GDM1 (cell line): ENCODE measurements around the gene DBNDD2.

Experiments
- DNase-seq: peaks from one replicate; lab custom pipeline; 2025; lab: John Stamatoyannopoulos, UW

Gene DBNDD2

DNA sequence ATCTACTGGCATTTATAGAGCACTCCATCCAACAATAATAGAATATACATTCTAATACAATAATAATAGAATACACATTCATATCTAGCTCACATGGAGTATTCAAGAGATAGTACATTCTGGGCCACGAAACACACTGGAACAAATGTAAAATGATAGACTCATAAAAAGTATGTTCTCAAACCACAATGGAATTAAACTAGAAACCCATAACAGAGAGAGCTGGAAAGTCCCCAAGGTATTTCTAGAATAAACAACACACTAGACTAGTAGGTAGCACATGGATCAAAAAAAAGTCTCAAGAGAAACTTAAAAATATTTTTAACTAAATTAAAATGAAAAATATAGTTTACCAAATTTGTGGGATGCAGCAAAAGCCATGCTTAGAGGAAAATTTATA is 20.8 kb upstream of the DBNDD2 start:
- DNase-seq = no peak

DNA sequence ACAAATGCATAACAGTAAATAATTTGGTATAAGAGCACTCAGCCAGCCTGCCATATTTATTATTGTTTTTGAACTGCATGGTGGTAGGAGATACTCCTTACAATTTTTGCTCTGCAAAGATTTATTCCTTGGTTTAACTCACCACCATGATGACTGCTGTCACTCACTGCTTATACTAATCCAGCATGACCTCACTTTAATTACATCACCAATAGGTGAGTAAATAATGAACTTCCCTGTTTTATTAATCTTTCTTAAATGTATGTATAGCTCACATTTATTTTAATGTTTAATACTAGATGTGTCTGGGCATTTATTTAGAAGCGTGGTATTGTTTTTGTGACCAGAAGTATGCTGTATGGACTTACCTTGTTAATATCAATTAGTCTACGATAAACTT is 17.2 kb upstream of the DBNDD2 start:
- DNase-seq = no peak

DNA sequence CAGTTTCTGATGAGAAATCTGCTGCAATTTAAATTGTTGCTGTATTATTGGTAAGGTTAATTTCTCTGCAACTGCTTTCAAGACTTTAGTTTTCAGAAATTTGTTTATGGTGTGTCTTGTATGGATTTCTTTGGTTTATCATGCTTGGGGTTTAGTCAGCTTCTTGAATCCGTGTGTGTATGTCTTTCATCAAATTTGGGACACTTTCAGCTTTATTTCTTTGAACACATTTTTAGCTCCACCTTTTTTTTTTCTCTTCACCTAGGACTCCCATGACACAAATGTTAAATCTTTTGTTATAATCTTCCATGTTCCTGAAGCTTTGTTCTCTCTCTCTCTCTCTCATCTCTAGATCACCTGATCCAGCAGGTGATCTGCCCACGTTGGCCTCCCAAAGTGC is 16.5 kb upstream of the DBNDD2 start:
- no peak for DNase-seq

DNA sequence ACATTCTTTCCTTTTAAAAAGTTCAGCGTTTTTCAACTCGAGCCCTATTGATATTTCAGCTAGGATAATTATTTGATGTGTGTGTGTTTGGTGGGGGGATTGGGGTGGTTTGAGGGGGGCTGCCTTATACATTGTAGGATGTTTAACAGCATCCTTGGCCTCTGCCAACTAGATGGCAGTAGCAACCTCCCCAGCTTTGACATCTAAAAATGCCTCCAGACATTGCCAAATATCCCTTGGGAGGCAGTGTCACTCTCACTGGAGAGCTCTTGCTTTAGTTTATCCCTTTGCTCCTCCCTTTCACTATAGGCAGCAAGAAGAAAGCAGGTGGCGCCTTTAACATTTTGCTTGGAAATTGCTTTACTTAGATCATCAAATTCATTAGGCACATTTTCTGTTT is 15.4 kb upstream of the DBNDD2 start:
- no peak for DNase-seq

DNA sequence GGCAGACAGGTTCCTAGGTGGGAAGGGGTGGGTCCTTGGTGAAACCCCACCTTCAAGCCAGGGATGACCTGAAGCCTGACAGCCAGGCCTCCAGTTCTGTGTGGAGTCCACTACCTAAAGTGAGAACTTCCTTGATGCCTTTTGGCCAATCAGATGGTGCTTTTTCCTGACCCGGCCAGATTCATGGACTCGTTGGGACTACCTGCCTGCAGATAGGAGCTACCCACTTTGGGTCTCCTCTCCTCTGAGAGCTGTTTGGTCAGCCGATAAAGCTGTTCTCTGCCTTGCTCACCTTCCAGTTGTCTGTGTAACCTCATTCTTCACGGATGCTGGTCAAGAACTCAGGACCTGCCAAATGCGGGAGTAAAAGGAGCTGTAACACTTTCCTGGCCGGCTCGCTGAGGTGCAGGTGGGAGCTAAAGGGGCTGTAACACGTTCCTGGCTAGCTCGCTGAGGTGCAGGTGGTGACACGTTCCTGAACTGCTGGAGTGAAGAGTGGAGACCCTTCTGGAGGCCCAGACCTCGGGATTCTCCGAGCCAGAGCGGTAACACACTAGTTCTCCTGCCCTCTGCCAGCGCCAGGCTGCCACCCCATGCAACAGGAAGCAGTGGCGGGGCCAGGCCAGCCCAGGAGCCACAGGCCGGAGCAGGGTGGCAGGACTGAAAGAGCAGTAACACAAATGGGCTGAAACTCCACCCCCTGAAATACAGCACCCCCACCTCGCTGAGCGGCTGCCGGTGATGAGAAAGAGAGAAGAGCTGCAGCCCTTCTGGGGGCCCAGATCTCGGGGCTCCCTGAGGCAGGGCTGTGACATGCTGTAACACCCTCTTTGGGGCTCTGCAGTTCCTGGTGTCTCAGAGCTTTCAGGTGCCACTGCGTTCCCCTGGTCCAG is 13.6 kb upstream of the DBNDD2 start:
- no peak for DNase-seq

DNA sequence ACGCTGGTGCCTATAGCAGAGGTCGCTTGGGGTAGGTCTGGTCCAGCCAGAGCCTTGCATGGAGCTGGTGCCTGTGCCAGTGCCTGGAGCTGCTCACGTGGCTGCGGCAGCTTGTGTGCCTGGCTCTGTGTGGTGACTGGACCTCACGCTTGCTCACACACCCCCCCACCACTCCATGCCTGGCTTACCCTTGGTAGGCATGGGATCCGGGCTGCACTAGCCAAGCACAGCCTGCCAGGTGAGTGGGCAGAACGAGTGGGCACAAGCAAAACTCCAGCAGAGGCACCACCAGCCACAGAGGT is 13.0 kb upstream of the DBNDD2 start:
- no peak for DNase-seq

DNA sequence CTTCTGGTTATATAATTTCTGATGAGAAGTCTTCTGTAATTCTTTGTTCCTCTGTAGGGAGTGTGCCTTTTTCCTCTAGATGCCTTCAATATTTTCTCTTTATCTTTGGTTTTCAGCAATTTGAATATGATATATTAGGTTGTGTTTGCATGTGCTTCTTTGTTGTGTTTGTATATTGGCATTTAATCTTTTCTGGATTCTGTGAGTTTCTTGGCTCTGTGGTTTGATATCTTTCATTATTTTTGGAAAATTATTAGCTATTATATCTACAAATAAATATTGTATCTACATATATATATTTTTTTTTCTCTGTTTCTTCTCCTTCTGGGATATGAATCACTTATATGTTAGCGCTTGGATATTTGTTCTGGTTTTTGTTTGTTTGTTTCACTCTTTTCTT is 9.1 kb upstream of the DBNDD2 start:
- DNase-seq = no peak

DNA sequence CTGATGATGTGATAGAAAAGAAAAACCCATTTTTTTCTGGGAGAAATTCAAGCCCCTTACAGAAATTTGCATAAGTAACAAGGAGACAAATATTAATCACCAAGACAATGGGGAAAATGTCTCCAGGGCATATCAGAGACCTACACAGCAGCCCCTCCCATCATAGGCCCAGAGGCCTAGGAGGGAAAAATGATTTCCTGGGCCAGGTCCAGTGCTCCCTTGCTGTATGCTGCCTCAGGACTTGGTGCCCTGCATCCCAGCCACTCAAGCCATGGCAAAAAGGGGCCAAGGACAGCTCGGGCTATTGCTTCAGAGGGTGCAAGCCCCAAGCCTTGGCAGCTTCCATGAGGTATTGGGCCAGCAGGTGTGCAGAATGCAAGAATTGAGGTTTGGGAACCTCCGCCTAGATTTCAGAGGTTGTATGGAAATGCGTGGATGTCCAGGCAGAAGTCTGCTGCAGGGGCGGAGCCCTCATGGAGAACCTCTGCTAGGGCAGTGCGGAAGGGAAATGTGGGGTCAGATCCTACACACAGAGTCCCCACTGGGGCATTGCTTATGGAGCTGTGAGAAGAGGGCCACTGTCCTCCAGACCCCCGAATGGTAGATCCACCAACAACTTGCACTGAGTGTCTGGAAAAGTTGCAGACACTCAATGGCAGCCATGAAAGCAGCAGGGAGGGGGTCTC is 7.6 kb upstream of the DBNDD2 start:
- DNase-seq = no peak

DNA sequence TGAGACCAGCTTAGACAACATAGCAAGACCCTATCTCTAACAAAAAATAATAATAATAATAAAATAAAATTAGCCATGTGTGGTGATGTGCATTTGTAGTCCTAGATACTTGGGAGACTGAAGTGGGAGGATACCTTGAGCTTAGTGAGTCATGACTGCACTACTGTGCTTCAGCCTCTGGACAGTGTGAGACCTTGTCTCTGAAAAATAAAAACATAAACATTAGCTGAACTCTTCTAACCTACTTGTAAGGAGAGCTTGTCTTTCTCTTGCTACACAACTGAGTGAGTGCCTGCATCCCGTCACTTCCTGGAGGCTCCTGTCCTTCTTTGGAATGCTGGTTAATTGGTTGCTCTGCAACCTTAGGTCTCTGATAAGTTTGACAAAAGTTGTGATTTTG is 5.1 kb upstream of the DBNDD2 start:
- DNase-seq = no peak

DNA sequence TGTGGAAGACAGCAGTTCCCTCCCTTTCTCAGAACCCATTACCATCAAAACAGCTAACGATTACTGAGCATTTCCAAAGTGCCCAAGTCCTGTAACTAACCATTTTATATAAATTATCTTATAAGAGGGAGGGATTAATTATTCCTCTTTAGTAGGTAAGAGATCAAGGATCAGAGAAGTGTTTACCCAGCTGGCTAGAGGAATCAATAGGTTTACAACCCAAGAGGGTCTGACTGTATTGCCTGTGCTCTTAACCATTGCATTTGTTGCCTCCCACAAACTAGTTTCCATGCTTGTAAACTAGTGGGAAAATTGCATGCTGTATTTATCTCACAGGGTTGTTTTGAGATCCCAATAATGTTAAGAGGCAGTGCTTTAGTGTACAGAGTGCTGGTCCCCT is 3.7 kb upstream of the DBNDD2 start:
- DNase-seq = no peak

DNA sequence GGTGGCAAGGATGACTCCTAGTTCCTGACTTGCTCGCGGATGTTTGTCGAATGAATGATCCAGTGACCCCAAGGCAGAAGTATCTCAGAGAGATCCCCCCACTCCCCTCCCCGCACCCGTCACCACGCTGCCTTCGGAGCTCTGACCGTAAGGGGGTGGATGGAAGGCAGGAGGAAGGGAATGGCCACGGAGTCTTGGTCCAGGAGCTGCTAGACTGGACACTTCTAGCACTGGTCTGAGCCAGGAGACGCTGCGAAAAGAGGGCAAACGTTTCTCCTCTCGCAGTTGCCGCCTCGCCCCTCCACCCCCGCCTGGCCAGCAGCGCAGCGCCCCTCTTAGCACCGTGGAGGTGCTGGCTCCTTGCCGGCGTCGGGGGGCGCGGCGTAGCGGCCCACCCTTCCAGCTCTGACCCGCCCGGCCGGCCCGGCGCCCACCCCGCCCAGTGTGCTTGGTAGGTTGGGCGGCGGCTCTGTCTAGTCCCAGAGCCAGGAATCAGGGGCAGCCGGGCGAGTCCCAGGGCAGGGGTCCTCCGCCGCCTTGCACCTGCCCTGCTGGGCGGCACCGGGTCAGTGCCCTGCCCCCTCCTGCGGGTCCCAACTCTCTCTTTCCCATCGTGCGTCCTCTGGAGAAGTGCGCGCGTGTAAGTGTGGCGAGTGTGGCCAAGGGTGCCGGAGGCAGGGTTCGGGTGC is 2.4 kb upstream of the DBNDD2 start:
- DNase-seq = no peak

DNA sequence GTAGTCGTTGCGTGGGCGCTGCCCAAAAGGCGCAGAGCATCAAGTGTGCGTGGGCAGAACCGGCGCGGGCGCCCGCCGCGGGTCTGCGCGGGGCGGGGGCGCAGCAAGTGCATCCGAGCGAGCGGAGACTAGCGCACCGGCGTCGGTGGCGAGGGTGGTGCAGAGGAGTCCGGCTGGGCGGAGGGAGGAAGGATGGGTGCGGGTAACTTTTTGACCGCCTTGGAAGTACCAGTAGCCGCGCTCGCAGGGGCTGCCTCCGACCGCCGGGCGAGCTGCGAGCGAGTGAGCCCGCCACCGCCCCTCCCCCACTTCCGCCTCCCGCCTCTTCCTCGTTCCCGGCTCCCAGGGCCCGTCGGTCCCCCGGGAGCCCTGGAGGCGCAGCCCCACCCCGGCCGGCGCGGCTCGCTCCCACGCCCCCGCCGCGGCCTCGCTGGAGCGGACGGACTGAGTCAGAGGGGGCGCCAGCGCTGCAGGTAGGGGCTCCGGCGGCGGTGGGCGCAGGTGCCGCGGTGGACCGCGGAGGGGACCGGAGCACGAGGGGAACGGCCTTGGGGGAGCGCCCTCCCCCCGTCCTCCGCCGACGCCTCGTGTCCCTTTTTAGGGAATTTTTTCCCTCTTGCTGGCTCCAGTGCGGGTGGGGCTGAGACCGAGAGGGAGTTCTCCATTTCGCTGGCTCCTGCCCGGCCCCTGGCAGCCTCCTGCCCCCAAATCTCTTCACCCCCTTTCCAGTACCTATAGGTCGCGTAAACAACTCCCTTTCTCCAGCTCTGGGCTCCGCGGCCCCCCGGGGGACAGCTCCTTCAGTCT is 1.6 kb upstream of the DBNDD2 start:
- DNase-seq = peak; percentile 4

DNA sequence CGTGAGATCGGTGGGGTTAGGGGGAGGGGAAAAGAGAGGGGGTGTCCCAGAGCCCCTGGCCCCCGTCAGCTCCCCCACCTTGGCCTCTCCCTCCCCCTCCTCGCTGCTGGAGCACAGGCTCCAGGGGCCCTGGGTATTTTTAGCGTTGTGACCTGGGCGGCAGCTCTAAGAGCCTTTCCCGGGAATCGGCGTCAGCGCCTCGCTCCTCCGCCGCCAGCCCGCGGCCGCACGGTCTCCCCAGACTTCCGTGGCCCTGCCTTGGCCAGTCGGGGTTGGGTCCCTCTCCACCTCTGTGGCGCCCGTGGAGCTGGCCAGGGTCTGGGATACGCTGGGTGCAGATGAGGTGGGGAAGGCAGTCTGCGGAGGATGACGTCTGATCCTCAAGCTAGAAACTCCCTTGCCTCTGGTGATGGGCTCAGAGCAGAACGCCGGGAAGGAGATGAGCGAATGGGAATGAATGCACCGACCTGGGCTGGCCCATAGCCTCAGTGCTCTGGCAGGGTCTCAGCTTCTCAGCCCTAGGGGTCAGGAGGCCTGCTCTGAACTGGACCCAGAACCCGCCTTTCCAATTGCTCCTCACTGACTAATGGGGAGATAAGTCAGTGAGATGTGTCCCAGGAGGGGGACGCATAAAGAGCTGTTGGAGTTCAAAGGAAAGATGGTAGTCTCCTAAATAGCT is 883 bp upstream of the DBNDD2 start:
- DNase-seq = no peak

DNA sequence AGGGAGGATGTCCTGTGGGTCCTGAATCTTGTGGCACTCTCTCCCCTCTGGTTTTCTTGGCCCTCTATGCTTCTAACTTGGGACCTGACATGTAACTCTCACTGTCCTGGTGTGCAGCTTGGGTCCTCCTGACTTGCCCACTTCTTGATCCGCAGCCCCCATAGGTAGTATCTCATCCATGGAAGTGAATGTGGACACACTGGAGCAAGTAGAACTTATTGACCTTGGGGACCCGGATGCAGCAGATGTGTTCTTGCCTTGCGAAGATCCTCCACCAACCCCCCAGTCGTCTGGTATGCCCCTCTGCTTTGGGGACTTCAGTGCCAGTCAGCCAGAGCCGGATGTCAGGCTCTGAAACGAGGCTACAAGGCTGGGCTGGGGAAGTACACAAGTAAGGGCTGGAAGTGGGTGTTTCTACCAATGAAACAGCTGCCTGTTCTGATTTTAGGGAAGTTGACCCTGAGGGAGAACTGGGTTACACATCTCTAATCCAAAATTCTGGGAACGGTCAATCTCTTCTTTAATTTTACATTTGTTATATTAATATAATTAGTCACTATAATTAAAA is 641 bp downstream of the DBNDD2 start:
- DNase-seq = no peak

DNA sequence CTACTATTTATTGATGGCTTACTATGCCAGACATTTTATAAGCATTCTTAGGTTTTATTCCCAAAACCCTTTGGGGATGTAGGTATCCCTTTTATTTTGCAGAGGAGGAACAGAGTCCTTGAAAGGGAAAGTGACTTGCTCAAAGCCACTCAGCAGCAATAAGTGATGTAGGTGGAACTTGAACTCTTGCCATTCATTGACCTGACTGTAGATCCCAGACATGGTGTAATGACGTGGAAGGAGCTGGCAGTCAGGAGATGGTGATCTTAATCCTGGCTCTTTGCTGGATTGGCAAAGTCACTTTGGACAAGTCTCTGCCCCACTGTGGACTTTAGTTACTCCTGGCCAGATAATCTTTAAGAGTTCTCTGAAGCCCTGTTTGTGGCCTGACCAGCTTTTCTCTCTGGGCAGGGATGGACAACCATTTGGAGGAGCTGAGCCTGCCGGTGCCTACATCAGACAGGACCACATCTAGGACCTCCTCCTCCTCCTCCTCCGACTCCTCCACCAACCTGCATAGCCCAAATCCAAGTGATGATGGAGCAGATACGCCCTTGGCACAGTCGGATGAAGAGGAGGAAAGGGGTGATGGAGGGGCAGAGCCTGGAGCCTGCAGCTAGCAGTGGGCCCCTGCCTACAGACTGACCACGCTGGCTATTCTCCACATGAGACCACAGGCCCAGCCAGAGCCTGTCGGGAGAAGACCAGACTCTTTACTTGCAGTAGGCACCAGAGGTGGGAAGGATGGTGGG is 1.6 kb downstream of the DBNDD2 start:
- DNase-seq = no peak

DNA sequence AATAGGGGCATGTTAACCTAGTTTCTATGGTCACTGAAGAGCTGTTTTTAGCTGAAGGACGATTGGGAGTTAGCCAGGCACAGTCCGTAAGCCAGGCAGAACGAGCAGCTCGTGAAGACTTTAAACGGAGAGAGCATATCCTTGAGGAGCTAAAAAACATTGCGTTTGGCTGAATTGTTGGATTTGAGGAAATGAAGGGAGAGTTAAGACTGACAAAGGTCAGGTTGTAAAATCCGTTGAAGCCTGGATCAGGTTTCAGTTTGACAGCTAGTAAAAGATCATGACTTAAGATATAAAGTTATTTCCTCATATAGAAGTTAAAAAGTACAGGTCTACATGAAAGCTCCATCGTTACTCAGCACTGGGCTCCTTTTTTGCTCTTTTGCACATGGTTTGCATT is 2.8 kb downstream of the DBNDD2 start:
- DNase-seq = no peak

DNA sequence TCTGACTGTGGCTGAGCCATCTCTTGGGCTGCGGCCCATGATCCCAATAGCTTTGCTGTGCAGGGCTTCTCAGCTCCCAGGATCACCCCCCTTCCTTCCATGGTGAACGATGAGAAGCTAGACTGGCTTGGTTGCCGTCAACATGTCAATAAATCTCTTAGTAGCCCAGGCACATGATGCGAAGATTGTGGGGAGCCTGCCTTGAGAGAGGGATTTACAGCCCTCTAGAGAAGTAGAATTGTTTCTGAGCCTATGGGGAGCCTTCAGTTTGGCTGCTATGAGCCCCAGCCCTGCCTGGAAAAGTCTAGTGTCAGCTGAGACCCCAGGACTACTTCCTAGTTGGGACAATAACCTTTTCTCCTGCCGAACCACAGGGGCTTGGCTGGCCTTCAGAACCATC is 4.6 kb downstream of the DBNDD2 start:
- DNase-seq = no peak

DNA sequence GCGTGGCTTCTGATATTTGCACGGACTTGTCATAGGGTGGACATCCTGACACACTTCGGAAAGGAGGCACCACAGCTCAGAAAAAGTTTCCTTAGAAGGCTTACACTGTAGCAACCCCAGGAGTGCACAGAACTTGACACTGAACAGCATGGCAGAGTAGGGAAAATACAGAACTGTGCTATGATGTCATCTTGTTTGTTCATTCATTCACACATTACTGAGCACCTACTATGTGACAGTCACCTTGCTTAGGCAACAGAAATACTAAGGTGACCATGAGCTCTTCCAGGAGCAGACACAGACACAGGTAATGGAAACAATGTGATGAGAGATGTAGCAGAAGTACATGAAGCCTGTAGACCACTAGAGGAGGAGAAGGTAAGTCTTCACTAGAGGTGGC is 5.4 kb downstream of the DBNDD2 start:
- DNase-seq = no peak

DNA sequence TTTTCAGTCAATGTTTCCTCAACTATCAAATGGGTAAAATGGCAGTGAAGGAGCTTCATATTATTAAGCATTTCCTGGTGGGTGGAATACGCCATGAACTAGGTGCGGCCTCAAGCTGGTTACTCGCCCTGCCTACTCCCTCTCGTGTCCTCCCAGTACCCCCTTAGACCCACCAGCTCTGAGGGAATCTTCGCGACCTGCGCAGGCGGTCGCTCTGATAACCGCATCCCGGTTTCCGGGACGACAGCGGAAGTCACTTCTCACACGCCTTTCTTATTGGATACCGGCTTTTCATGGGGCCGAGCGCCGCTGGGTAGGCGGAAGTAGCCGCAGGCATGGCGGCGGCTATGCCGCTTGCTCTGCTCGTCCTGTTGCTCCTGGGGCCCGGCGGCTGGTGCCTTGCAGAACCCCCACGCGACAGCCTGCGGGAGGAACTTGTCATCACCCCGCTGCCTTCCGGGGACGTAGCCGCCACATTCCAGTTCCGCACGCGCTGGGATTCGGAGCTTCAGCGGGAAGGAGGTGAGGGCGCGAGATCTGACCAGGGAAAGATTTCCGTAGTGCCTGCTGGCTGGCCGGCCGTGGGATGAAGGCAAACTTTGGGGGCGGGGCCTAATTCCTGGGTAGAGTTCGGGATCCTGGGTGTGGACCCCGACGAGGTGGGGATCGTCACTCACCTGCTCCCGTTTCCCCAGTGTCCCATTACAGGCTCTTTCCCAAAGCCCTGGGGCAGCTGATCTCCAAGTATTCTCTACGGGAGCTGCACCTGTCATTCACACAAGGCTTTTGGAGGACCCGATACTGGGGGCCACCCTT is 7.9 kb downstream of the DBNDD2 start, which contains the start of gene PIGT:
PIGT (plus strand) TSS at position 320 of the 816 bp plus-strand sequence; CDS start at position 336, 16 bp downstream.
- peak; percentile 81 for DNase-seq

DNA sequence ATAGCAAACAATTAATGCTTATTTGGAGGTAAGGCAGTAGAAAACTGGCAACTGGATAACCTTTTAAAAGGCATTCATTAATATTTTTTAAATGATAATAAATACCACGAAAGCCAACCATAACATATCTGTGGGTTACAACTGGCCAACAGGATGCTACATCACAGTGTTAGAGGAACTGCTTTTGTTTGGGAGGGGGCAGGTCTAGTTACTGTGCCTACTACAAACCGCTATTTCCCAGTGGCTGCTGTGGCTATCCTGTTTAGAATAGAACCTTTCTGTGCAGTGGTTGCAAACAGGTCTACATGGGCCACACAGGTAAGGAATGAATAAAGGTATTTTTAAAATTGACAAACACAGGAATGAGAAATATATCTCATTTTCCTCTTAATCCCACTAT is 8.8 kb downstream of the DBNDD2 start:
- DNase-seq = no peak
